Activated CD8-positive, alpha-beta T cell treated with anti-CD3 and anti-CD28 coated beads for 36 hours (primary cell): ENCODE data around the gene NAALADL2. TPM values are rescaled to one million over a fixed set of nuclear protein-coding genes. Genes with fewer than 3 reads are reported as not detected.
"Not testable (repeated sequence)": the region's sequence is repeated elsewhere in the genome, so short reads cannot be mapped to it uniquely, and the experiment has no call there.

Experiments used
- ATAC-seq: fragments of 200-7000 bp; cut with Tn5 transposase; one replicate; pipeline ENCODE4 v1.10.0; 2021; ENCODE audit warnings: mild to moderate bottlenecking, moderate library complexity
- CTCF ChIA-PET: fragments of 350-600 bp; sonication (Branson Sonifier 250); formaldehyde crosslinking; loops from one replicate; lab custom pipeline; 2021; ENCODE audit warnings: antibody characterized with exemption; lab: Charles Lee
- POLR2A ChIA-PET: fragments of 350-600 bp; sonication (Branson Sonifier 250); formaldehyde crosslinking; loops from one replicate; lab custom pipeline; 2021; ENCODE audit warnings: antibody characterized with exemption; lab: Charles Lee
- DNase-seq: peaks from one replicate; pipeline ENCODE4 v3.0.0-alpha.2; 2020
- H3K27ac Mint-ChIP-seq: one replicate; pipeline ENCODE4 v1.8.0; 2021; ENCODE audit warnings: mild to moderate bottlenecking, mixed read lengths
- H3K27me3 Mint-ChIP-seq: one replicate; pipeline ENCODE4 v1.8.0; 2021; ENCODE audit warnings: mixed read lengths
- H3K36me3 Mint-ChIP-seq: one replicate; pipeline ENCODE4 v1.8.0; 2021; ENCODE audit warnings: low read depth, mixed read lengths
- H3K4me1 Mint-ChIP-seq: one replicate; pipeline ENCODE4 v1.8.0; 2021; ENCODE audit warnings: low read depth, mixed read lengths
- H3K4me3 Mint-ChIP-seq: one replicate; pipeline ENCODE4 v1.8.0; 2021; ENCODE audit warnings: mild to moderate bottlenecking, moderate library complexity, mixed read lengths
- H3K9me3 Mint-ChIP-seq: one replicate; pipeline ENCODE4 v1.8.0; 2021; ENCODE audit warnings: mixed read lengths
- intact Hi-C: fragments of 100-400 bp; cut with micrococcal nuclease; formaldehyde crosslinking; loops from one replicate; pipeline ENCODE4 v1.10.0; 2022
- total RNA-seq, 2 experiments: library from RNA; stranded (reverse); gene quantifications; one replicate each; pipeline ENCODE4 v1.2.3, GENCODE V29; 2021
- TF ChIP-seq, protein P1 (sequence below): fragments of 200-600 bp; IDR thresholded peaks from one replicate; pipeline ENCODE4 v1.8.0; 2022; ENCODE audit warnings: antibody characterized with exemption, mild to moderate bottlenecking

NAALADL2 gene
- total RNA-seq, 2 experiments from 2014 or later: 0.60 TPM; not detected in 1

DNA sequence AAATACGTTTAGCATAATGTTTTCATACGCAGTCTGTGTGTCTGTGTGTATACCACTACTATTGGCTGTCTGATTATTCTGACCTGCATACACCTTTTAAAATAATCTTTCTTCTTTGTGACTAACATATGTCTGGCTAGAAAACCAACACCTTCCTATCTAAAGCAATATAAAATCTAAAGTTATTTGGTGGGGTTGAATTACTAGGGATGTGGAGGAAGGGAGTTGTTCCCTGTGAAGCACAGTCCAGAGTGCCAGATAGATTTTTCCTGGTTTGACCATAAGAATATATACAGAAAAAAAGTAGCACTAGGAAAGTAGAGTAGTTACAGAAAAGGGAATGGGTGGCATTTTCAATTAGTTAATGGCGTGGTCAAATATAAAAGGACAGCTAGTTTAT is 918.8 kb downstream of the NAALADL2 start:
- Mint-ChIP-seq H3K27ac (no peak overlapping the region), H3K4me1 (no peaks in the 10 kb centered on the region), H3K9me3 (peaks cover 3% of the 10 kb centered on the region), H3K4me3 (no peak overlapping the region), H3K36me3 (no peaks in the 10 kb centered on the region), H3K27me3 (no peaks in the 10 kb centered on the region)
- CTCF ChIA-PET: no interaction called here
- POLR2A ChIA-PET: no interaction called here
- TF ChIP-seq, protein P1, sequence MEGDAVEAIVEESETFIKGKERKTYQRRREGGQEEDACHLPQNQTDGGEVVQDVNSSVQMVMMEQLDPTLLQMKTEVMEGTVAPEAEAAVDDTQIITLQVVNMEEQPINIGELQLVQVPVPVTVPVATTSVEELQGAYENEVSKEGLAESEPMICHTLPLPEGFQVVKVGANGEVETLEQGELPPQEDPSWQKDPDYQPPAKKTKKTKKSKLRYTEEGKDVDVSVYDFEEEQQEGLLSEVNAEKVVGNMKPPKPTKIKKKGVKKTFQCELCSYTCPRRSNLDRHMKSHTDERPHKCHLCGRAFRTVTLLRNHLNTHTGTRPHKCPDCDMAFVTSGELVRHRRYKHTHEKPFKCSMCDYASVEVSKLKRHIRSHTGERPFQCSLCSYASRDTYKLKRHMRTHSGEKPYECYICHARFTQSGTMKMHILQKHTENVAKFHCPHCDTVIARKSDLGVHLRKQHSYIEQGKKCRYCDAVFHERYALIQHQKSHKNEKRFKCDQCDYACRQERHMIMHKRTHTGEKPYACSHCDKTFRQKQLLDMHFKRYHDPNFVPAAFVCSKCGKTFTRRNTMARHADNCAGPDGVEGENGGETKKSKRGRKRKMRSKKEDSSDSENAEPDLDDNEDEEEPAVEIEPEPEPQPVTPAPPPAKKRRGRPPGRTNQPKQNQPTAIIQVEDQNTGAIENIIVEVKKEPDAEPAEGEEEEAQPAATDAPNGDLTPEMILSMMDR: no peak
- intact Hi-C loops: no loop called here
- DNase-seq (no peak), ATAC-seq (no peak)

DNA sequence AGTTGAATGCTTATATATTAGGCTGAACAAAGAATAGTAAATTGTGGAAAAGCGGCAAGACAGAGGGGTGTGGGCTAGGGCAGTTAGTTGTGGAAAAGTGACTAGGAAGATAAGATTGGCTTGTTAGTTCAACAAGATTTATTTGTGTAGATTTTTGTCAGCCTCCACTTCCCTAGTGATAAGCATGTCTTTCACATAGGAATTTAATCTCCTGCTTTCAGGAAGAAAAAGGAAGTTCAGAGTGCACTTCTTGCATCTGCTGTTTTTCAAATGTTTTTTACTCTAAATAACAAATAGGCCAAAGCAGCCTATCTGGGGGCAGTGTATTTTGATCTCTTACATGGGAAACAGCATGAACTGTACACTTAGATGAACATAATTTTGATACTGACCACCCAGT is 919.9 kb downstream of the NAALADL2 start:
- Mint-ChIP-seq H3K9me3 (peaks cover 3% of the 10 kb centered on the region), H3K4me3 (no peak overlapping the region), H3K27me3 (no peaks in the 10 kb centered on the region), H3K4me1 (no peaks in the 10 kb centered on the region), H3K27ac (no peak overlapping the region), H3K36me3 (no peaks in the 10 kb centered on the region)
- ATAC-seq: no peak
- TF ChIP-seq, protein P1: no peak
- intact Hi-C loops: no loop called here
- ChIA-PET CTCF (no interaction called here), POLR2A (no interaction called here)
- no peak for DNase-seq

DNA sequence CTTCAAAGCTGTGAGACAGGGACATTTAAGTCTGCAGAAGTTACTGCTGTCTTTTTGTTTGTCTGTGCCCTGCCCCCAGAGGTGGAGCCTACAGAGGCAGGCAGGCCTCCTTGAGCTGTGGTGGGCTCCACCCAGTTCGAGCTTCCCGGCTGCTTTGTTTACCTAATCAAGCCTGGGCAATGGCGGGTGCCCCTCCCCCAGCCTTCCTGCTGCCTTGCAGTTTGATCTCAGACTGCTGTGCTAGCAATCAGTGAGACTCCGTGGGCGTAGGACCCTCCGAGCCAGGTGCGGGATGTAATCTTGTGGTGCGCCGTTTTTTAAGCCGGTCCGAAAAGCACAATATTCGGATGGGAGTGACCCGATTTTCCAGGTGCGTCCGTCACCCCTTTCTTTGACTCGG is 928.0 kb downstream of the NAALADL2 start:
- H3K4me3 Mint-ChIP-seq, H3K27ac Mint-ChIP-seq, intact Hi-C loops, H3K36me3 Mint-ChIP-seq, H3K9me3 Mint-ChIP-seq, H3K4me1 Mint-ChIP-seq, DNase-seq, POLR2A ChIA-PET, CTCF ChIA-PET, ATAC-seq, H3K27me3 Mint-ChIP-seq: not testable (repeated sequence)

DNA sequence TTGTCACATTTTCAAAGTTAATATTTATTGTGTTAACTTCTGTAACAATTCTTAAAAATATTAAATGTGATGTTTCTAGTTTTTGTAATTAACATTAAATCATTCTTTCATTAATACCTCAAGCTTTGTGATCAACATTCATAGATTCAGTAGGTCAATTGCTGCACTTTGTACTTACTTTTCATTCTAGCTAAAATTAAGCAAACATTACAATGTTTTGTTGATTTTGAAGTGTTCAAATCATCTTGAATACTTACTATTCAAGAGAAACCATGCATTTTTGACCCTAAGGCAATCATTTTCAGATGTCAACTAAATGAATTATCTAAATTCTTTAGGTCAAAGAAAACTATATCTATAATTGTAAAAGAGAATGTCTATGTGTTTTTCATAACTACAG is 933.1 kb downstream of the NAALADL2 start:
- Mint-ChIP-seq H3K4me3 (no peak overlapping the region), H3K9me3 (peaks cover 5% of the 10 kb centered on the region), H3K36me3 (no peaks in the 10 kb centered on the region), H3K27me3 (no peaks in the 10 kb centered on the region), H3K4me1 (no peaks in the 10 kb centered on the region), H3K27ac (no peak overlapping the region)
- POLR2A ChIA-PET: no interaction called here
- TF ChIP-seq, protein P1: no peak
- CTCF ChIA-PET: no interaction called here
- ATAC-seq: no peak
- intact Hi-C loops: no loop called here
- no peak for DNase-seq

DNA sequence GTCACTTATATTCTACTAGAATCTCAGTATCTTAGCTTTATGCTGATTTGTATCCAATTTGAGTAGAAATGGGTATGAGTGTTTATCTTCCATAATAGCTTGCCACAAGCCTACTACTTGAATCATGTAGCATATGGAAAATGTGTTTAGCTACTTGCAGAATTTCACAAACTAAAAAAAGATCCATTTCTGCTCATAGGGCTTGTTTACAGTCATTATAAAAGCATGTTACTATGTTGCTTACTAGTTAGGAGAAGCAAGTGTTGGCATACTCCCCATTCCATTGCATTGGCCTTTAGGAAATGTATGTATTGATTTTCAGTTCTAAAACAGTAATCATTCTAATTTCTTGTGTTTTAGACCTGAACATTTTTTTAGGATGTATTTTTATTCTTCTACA is 939.2 kb downstream of the NAALADL2 start:
- Mint-ChIP-seq H3K4me1 (no peaks in the 10 kb centered on the region), H3K27me3 (no peaks in the 10 kb centered on the region), H3K36me3 (no peaks in the 10 kb centered on the region), H3K4me3 (no peak overlapping the region), H3K27ac (no peak overlapping the region), H3K9me3 (peaks cover 4% of the 10 kb centered on the region)
- intact Hi-C loops: no loop called here
- POLR2A ChIA-PET: interaction anchor here (0.7 kb wide), 1 partner anchor 884 kb away, joined by 3 read pairs; no protein-coding TSS in a partner anchor
- DNase-seq: no peak
- CTCF ChIA-PET: no interaction called here
- ATAC-seq: no peak
- TF ChIP-seq, protein P1: no peak

DNA sequence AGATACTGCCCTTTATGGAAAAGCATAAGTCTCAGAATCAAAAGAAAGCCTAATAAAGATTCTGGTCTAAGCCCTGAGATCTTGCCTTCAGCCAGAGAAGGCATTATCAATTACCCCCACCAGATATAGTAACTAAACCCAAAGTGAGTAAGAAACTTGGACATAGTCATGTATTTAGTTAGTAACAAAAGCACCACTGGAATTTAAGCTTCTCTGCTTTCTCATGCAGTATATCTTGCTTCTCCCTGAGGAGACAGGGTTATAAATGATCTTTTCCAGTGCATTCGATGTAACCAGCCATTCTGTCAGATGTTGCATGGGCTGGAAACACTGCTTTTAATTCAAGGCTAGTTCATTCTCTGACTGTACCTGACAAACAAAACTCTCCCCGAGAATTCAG is 946.7 kb downstream of the NAALADL2 start:
- ChIA-PET POLR2A (no interaction called here), CTCF (no interaction called here)
- no peaks in the 10 kb centered on the region for H3K4me1 Mint-ChIP-seq
- no peak overlapping the region for H3K4me3 Mint-ChIP-seq
- H3K27me3 Mint-ChIP-seq: no peaks in the 10 kb centered on the region
- no peak for DNase-seq
- TF ChIP-seq, protein P1: no peak
- no peak overlapping the region for H3K27ac Mint-ChIP-seq
- ATAC-seq: no peak
- H3K36me3 Mint-ChIP-seq: no peaks in the 10 kb centered on the region
- intact Hi-C loops: no loop called here
- H3K9me3 Mint-ChIP-seq: peaks cover 3% of the 10 kb centered on the region
